GM19351 (cell line): ENCODE measurements around the gene AKR1E2.
"Not testable (repeated sequence)": the region's sequence is repeated elsewhere in the genome, so short reads cannot be mapped to it uniquely, and the experiment has no call there.

Source experiments
- ATAC-seq: cut with Tn5 transposase; IDR thresholded peaks from one replicate; pipeline ENCODE4 v1.9.1; 2021; ENCODE audit warnings: mild to moderate bottlenecking, moderate library complexity; ENCODE audit not compliant: unreplicated experiment

Gene AKR1E2

DNA sequence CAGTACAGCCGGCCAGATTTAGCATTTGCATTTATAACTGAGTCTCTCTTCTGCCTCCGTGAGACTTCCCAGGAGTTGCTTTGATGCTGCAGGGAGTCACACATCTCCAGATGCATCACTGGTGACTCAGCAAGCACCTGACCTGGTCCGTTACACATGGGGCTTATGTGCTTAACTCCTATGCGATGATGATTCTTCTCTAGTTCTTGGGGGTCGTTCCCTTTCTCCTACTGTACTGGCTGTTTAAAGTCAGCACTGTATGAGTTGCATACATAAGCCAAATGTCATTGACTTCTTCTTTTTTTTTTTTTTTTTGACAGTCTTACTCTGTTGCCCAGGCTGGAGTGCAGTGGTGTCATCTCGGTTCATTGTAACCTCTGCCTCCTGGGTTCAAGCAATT is 13.0 kb upstream of the AKR1E2 start:
- ATAC-seq, result no peak

DNA sequence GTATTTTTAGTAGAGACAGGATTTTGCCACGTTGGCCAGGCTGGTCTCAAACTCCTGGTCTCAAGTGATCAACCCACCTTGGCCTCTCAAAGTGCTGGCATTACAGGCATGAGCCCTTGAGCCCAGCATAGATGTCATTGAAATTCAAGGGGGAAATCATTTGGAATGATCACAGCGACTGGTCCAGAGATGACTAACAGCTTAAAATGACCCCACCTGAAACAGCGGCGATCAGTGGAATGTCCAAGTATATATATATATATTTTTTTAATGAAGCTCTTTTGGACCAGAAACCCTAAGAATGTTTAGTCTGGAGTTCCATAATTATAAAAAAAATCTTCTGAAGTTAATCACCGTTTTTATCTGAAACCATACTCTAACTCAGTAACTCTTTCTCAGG is 12.5 kb upstream of the AKR1E2 start:
- ATAC-seq, result no peak

DNA sequence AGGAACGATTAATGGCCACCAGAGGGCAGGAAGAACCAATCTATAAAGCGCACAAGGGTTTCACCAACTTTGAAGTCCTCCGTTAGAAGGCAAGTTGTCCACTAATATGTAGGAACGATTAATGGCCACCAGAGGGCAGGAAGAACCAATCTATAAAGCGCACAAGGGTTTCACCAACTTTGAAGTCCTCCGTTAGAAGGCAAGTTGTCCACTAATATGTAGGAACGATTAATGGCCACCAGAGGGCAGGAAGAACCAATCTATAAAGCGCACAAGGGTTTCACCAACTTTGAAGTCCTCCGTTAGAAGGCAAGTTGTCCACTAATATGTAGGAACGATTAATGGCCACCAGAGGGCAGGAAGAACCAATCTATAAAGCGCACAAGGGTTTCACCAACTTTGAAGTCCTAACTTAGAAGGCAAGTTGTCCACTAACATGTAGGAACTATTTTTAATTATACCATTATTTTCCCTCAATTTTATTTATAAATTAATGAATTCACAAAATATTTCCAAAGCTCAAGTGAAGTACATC is 10.3 kb upstream of the AKR1E2 start:
- not testable (repeated sequence) for ATAC-seq

DNA sequence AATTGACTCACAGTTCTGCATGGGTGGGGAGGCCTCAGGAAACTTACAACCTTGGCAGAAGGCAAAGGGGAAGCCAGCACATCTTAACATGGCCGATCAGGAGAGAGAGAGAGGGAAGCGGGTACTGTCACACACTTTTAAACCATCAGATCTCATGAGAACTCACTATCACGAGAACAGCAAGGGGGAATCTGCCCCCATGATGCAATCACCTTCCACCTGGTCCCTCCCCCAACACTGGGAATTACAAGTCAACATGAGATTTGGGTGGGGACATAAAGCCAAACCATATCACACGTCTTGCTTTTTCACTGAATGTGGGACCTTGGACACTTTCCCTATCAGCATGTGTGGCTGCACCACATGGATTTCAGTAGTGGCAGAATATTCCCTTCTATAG is 9.0 kb upstream of the AKR1E2 start:
- no peak for ATAC-seq

DNA sequence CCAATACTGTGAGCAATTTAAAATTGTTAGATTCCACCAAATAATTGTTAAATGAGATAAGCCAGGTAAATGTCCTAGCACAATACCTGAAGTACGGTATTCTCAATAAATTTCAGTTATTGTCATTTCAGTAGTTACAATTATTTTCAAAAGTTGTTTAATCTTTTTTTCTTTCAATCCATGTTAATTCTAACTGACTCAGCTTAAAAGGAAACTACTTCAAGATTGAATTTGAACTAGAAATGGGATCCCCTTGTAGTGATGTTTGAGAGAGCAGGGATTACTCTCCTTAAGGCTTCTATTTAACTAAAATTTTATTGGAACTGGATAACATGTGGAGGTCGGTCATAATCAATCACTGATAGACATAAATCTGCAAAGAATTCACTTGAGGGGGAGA is 6.9 kb upstream of the AKR1E2 start:
- ATAC-seq, result no peak

DNA sequence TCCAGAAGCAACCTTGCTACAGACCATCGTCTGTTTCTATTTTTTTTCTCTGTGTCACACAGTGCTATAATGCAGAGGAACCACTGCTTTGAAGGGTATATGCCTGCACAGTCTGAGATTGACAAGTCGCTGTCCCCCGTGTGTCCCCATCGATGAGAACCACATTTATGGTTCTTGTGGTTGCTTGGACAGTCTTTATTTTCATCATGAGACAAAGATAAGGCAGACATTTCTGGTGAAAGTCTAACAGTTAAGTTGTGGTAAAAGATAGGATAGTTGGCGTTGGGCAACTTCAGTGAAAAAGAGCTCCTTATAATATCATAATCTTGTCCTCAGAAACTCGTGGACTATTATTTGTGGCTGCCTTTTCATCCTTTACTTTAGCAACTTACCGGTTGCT is 6.3 kb upstream of the AKR1E2 start:
- no peak for ATAC-seq

DNA sequence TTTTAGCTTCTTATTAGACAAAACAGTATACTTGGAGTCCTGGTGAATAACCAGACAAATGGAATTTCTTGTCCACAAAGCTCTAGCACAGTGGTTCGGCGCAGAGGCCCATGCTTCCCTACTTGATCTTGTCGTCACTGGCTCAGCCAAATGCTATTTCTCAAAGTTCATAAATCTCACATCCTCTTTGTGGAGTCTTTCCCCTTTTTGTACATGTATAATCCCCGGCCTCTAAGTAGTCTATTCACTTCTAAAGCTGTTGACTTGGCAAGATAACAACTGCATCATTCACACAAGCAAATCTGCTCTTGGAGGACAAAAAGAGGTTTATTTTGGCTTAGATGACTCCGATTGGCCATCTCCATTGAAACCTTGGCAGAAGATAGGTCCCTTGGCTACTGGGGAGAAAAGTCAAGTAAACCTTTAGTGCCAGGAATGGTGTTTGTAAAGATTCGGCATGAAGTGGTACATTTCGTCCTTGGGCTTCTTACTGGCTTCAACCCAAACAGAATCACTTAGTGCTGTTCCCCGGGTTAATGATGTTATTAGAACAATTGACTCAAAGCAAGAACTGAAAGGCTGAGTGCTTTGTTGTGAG is 5.1 kb upstream of the AKR1E2 start:
- no peak for ATAC-seq

DNA sequence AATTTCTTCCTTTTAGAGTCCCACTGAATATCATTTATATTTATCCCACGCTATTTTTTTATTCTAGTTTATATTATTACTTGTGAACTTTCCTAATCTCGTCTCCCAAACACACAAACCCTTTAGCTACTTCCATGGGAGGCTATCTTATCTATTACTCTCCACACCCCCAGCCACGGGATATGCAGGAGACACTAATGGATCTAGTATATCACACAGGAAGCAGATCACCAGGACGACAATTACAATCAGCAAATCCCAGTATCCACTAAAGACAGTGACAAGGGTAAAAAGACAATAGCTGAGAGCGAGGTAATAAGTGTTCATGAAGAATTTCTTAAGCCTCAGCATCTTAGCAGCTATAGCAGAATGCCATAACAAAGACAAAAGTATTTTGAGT is 3.8 kb upstream of the AKR1E2 start:
- no peak for ATAC-seq

DNA sequence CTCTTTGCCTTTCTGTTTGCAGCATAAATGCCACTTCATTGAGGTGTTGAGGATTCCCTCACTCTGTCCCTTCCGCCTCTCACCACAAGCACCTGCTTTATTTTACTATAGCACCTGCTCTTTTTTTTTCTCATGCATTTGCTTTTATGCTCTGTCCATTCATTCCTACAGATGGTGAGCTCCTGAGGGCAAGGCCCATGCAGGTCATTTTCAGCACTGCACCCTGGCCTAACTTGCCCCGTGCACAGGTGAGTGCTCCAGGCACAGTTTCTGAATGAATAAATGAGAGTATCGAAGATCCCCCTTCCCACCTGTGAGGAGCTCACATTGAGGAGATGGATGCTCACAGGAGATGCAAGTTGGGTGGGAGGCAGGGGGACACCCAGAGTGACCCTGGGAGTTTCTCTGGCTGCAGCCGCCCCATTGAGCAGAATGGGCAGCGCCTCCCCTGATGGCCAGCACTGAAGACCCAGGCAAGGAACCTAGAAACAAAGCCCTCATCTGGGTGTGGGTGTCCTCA is 1.2 kb upstream of the AKR1E2 start:
- ATAC-seq, result no peak

DNA sequence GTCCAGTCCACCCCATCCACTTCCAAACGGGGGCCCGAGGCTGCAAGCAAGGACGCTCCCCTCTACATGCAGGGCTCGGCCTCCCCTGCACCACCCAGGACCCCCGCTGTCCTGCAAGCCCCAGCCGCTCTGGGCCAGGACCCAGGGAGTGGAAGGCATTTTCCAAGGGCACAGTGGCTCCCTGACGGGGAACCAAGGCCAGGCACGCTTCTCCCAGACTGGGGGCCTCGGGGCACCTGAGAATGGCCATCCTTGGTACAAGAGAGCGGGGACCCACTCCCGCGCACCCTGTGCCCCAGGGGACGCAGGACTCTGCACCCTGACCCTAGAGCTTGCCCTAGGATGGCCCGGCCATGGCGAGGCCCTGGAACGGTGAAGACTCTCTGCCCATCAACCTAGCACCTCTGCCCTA is 545 bp upstream of the AKR1E2 start:
- no peak for ATAC-seq

DNA sequence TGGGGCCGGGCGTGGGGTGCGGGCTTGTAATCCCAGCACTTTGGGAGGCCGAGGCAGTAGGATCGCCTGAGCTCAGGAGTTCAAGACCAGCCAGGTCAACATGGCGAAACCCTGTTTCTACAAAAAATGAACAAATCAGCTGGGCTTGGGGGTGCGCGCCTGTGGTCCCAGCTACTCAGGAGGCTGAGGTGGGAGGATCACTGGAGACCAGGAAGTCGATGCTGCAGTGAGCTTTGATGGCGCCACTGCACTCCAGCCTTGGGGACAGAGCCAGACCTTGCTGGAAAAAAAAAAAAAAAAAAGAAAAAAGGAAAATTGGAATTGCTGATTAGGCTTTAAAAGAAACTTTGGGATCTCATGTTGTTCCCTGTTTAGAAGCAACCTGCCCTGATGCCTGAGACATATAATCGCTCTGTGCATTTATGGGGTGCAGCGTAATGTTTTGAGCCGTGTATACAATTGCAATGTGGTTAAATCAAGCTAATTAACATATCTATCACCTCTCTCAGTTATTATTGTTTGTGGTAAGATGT is 851 bp downstream of the AKR1E2 start:
- ATAC-seq, result no peak

DNA sequence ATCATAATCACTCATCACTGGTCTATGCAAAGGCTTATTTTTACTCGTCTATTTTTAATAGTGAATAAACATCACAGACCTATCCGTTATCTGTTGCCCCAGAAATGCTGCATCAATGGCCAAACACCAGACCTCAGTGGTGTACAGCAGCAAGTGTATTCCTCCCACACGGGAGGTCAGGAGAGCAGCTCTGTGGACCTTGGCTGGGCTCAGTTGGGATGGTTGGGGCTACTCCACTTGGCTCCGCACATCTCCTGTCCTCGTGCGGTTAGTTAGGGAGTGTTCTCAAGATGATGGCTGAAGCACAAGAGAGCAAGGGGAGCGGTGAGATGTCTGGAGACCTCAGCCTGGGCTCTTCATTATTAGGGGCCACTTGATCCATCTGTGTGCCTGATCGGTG is 2.0 kb downstream of the AKR1E2 start:
- ATAC-seq, result no peak

DNA sequence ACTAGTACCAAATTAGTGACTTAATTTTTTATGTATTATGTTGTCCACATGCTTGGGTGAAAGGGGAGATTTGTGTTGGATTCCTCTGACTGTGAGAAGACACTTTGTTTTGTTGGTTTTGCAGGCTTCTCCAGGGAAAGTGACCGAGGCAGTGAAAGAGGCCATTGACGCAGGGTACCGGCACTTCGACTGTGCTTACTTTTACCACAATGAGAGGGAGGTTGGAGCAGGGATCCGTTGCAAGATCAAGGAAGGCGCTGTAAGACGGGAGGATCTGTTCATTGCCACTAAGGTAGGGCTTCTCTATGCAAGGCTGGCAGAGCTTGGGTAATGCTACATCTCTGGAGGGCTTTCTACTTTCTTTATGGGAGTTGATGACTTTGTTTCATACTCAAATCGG is 4.5 kb downstream of the AKR1E2 start:
- no peak for ATAC-seq

DNA sequence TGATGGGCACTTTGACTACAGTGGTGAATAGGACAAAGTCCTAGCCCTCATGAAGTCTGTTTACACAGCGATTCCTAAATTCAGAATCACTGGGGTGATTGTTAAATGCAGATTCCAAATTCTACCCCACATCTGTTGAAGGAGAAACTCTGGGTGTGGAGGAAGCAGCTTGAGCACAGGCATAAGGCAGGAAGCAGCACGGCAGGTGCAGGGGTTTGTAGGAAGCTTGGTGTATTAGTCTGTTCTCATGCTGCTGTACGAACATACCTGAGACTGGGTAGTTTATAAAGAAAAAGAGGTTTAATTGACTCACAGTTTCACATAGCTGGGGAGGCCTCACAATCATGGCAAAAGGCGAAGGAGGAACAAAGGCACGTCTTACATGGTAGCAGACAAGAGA is 5.1 kb downstream of the AKR1E2 start:
- no peak for ATAC-seq

DNA sequence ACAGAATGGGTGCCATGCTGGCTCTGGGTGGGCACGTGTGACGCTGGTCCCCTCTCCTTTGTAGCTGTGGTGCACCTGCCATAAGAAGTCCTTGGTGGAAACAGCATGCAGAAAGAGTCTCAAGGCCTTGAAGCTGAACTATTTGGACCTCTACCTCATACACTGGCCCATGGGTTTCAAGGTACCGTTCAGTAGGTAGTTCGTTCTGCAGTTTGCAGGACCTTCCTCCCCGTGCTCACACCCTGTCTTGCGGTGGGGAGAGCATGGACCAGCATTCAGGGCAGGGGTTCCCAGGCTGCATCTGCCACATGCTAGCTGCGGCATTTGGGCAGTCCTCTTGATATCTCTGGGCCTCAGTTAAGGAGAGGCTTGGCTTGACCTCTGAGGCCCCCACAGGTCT is 7.3 kb downstream of the AKR1E2 start:
- ATAC-seq, result no peak

DNA sequence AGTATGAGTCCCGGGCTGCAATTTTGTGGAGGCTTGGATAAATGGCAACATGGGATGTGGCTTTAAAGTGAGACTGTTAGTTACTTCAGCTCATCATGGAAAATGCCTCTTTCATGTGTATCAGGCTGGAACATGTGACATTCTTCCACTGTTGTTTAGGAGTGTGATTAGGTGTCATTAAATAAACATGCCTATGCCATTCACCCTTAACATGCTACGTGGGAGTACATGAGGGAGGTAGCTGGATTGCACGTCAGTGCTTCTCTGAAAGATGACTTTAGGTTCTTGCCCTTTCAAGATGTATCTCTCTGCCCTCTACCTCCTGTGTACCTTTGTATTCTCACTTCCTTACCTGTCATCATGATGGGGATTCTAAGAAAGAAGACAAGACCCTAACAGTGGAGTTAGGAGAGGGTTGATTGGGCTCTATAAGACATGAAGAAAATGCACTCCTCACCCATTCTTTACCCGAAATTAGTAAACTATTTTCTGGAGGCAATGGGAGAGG is 8.9 kb downstream of the AKR1E2 start:
- ATAC-seq, result no peak

DNA sequence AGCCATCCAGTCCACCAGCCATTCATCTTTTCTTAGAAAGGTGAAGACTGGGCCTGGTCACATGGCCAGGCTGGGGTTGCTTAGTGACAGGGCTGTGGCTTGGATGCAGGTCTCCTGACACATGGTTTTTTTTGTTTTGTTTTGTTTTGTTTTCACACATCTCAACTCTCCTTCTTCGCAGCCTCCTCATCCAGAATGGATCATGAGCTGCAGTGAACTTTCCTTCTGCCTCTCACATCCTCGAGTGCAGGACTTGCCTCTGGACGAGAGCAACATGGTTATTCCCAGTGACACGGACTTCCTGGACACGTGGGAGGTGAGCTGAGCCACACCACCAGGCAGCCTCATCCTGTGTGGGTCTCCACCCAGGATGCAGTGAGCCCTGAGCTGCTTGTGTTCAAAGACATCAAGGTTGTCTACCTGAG is 9.5 kb downstream of the AKR1E2 start:
- ATAC-seq, result no peak

DNA sequence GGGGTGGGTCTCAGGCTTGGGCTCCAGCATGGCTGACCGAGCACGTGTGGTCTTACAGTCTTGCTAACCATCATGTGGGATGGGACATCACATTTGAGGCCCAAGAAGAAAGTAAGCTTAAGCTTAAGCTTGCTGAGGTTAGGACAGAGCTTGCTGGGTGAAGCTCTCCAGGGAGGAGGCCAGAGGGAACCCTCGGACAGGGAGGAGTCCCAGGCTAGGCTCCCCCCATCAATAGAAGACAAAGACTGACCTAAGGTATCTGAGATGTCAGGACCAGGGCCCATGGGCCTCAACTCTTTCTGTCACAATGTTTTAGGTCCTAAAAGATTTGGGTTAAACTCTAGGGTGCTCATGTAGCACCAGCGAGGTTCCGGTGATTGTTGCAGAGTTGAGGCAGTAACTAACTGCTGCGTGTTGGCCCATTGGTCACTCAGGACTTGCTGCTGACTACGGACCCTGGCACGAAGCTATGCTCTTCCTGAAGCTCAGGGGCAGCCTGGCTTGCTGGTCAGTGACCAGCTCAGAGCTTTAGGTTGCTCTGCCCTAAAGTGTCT is 10.5 kb downstream of the AKR1E2 start:
- ATAC-seq, result no peak

DNA sequence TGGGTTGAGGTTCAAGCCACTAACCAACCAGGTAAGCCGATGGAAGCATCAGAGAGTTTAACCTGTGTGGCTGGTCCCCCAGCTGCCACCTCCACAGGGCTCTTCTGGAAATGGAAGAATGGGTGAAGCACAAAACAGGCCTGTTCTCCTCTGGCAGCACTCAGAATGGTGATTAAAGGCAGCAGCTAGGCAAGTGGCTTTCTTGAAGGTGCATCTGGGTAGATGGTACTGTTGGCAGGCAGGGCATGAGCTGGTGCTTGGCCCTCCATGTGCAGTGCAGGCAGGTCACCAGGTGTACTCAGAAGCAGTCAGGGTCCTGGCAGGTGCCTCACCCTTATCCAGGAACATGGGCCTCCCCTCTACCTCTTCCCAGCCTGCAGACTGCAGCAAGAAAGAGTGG is 11.5 kb downstream of the AKR1E2 start:
- no peak for ATAC-seq

DNA sequence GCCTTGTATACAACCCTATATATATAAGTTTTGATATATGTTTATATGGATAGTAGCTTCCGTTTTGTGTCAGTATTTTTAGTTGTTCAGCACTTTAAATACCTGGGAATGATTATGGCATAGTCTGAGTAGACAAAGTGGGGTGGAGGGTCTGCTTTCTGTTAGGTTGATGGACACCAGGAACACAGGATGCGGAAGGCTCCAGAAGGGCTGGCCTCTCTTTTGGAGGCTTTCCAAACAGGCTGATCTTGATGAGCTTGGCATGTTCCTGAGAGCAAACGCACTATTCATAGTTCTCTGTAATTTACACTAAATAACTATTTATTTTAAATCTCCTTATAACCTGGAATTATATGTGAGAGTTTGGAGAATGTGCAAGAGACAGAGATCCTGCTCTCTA is 12.7 kb downstream of the AKR1E2 start:
- no peak for ATAC-seq

DNA sequence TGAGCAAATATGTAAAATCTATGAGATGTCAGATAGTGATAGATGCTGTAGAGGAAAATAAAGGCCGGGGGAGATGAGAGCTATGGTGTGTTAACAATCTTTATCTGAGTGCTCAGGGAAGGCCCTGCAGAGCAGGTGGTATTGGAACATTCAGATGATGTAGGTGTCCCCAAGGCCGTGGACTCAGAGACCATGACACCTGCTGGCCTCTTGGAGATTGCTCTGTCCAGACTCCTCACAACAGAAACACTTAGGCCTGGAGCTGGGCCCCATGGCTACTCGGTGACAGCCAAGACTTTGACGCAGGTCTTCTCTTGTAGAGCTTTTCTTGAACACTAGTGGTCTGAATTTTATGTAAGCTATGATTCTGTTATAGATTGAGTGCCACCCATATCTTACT is 13.3 kb downstream of the AKR1E2 start:
- ATAC-seq, result no peak

DNA sequence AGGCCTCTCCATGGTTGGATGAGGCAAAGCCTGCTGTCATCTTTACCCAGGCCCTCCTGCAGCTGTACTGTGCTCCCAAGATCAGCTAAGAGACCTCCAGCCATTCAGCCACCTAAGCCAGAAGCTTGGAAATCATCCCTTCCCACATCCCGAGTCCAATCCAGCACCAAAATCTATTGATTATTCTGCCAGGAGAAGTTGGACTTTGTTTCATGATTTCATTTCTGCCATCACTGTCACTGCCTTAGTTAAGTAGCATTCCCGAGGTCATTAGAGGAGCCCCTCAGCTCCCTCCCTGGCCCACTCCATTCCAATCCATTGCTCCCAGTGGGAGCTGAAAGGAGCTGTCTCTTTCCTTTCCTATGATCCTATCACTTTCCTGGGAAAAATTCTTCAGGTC is 14.1 kb downstream of the AKR1E2 start:
- ATAC-seq, result no peak
